A673 (cell line): ENCODE measurements around the gene AIFM2.

Experiments
- EZH2 ChIP-seq: fragments of 200-600 bp; sonication (generic); IDR thresholded peaks from 2 replicates; pipeline ENCODE4 v1.6.1; 2017; ENCODE audit warnings: borderline replicate concordance, low read depth, mild to moderate bottlenecking, mixed read lengths, antibody characterized with exemption, low read length; ENCODE audit not compliant: poor library complexity, severe bottlenecking
- TF ChIP-seq, protein P1 (sequence below): fragments of 300-800, 200-600 bp; sonication (generic); conservative IDR thresholded peaks from 2 replicates; pipeline ENCODE4 v1.5.1; 2017; ENCODE audit warnings: low read depth, mild to moderate bottlenecking, antibody characterized with exemption, low read length, moderate library complexity, mixed read lengths

DNA sequence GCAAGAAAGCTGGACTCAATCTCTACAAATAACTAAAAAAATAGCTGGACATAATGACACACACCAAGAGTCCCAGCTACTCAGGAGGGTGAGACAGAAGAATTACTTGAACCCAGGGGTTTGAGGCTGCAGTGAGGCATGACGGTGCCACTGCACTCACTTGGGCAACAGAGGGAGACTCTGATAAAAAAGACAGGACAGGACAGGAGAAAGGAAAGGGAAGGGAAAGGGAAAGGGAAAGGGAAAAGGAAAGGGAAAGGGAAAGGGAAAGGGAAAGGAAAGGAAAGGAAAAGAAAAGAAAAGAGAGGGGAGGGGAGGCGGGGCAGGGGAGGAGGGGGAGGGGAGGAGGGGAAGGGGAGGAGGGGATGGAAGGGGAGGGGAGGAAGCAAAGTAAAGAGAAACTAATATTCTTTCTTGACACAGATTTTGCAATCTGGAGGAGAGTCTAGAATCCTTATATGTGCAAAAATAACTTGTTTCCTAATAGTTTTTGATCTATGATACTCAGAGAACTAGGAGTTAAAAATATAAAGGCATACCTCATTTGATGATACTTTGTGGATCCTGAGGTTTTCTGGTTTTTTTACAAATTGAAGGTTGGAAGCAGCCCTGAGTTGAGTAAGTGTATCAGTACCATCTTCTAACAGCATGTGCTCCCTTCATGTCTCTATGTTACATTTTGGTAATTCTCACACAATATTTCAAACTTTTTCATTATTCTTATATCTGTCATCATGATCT is 29.7 kb upstream of the AIFM2 start:
- TF ChIP-seq, protein P1, sequence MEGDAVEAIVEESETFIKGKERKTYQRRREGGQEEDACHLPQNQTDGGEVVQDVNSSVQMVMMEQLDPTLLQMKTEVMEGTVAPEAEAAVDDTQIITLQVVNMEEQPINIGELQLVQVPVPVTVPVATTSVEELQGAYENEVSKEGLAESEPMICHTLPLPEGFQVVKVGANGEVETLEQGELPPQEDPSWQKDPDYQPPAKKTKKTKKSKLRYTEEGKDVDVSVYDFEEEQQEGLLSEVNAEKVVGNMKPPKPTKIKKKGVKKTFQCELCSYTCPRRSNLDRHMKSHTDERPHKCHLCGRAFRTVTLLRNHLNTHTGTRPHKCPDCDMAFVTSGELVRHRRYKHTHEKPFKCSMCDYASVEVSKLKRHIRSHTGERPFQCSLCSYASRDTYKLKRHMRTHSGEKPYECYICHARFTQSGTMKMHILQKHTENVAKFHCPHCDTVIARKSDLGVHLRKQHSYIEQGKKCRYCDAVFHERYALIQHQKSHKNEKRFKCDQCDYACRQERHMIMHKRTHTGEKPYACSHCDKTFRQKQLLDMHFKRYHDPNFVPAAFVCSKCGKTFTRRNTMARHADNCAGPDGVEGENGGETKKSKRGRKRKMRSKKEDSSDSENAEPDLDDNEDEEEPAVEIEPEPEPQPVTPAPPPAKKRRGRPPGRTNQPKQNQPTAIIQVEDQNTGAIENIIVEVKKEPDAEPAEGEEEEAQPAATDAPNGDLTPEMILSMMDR, result no peak
- TF ChIP-seq EZH2, result no peak
